ENCODE results near the gene OR51B4. TPM values are rescaled to one million over a fixed set of nuclear protein-coding genes. Genes with fewer than 3 reads are reported as not detected.

OR51B4 gene
- total and polyA plus RNA-seq, 2 donors (not counting 3 experiments of a cell fraction or from before 2014, with no cell fraction given), result 0.08 TPM; not detected in 1

DNA sequence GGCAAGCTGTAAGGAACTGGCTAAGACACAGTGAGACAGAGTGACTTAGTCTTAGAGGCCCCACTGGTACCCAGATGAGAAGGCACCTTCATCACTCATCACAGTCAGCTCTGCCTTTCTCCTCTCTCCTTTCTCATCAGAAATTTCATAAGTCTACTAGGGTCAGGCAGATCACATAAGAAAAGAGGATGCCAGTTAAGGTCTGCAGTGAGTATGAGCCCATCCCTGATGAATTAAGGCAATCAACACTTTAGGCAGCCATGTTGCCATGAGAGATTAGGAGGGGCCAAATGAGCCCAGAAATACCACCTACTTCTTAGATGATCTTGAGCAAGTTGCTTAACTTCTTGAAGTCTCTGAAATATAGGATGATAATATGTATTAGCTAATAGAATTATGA lies 20.1 kb downstream of the OR51B4 start:
- H3K9ac ChIP-seq (replicated peaks; ENCODE audit: extremely low read depth, insufficient read depth, low read length), result no peak overlapping the region
- H3K4me3 ChIP-seq (replicated peaks in 1 of 3; ENCODE audit: insufficient read depth in 1 of 3, low read depth in 1 of 3, low read length in 3 of 3), result no peak overlapping the region
- H3K27ac ChIP-seq (ENCODE audit: insufficient read depth, low read depth, low read length), result no peak overlapping the region
- no peak overlapping the region for H2AFZ ChIP-seq (ENCODE audit: low read depth, low read length)
- H4K20me1 ChIP-seq (replicated peaks; ENCODE audit: control insufficient read depth, extremely low read depth, insufficient read depth, low read length), result no peaks in the 10 kb centered on the region
- DNase-seq (ENCODE audit: low read depth, low spot score) (no peak), FAIRE-seq (no peak)
- no TSS peak for BruUV-seq (replicated peaks)
- ChIA-PET POLR2A (no interaction called here), CTCF (interaction anchor here (1.3 to 1.6 kb wide), 2 partner anchors 15 to 83 kb away, joined by 4 to 5 read pairs; no protein-coding TSS in a partner anchor)
- H3K9me1 ChIP-seq (replicated peaks; ENCODE audit: control insufficient read depth, extremely low read depth, insufficient read depth, low read length), result no peaks in the 10 kb centered on the region
- H3K4me1 ChIP-seq (ENCODE audit: control insufficient read depth, extremely low read depth, insufficient read depth, low read length), result peaks cover 11% of the 10 kb centered on the region
- intact Hi-C loops (cut with micrococcal nuclease) (no loop called here), dilution Hi-C loops (cut with MboI; ENCODE audit: extremely low pct_ligation_motif_present, low sequenced_read_pairs) (no loop called here)
- no peaks in the 10 kb centered on the region for H3K36me3 ChIP-seq (ENCODE audit: control insufficient read depth in 2 of 2, extremely low read depth in 1 of 2, insufficient read depth in 2 of 2, low read length in 2 of 2)
- no peaks in the 10 kb centered on the region for H3K79me2 ChIP-seq (ENCODE audit: control insufficient read depth, insufficient read depth, low read length)
- H3K27me3 ChIP-seq (ENCODE audit: control insufficient read depth in 2 of 2, insufficient read depth in 2 of 2, low read length in 2 of 2), result no peaks in the 10 kb centered on the region
- TF ChIP-seq GATA2 (IDR thresholded peaks at IDR 0.05; ENCODE audit: insufficient read depth, insufficient read length, low read depth, low read length) (no peak), EZH2 (IDR thresholded peaks at IDR 0.05; ENCODE audit: borderline replicate concordance, low read depth, low read length, severe bottlenecking) (no peak), JUN (IDR thresholded peaks at IDR 0.05; ENCODE audit: borderline replicate concordance, insufficient read depth, insufficient read length, low read depth) (no peak), POLR2A (IDR thresholded peaks at IDR 0.05; ENCODE audit: low read depth, low read length) (no peak), FOS (IDR thresholded peaks at IDR 0.05; ENCODE audit: borderline replicate concordance, insufficient read depth, low read length) (no peak), POLR2AphosphoS5 (IDR thresholded peaks at IDR 0.05; ENCODE audit: insufficient read depth, low read depth, low read length) (no peak), MYC (IDR thresholded peaks at IDR 0.05; ENCODE audit: low read depth, low read length) (no peak)
- TF ChIP-seq, protein P1, sequence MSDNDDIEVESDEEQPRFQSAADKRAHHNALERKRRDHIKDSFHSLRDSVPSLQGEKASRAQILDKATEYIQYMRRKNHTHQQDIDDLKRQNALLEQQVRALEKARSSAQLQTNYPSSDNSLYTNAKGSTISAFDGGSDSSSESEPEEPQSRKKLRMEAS (IDR thresholded peaks at IDR 0.05; ENCODE audit: insufficient read depth, insufficient read length), result no peak
- TF ChIP-seq, protein P2, sequence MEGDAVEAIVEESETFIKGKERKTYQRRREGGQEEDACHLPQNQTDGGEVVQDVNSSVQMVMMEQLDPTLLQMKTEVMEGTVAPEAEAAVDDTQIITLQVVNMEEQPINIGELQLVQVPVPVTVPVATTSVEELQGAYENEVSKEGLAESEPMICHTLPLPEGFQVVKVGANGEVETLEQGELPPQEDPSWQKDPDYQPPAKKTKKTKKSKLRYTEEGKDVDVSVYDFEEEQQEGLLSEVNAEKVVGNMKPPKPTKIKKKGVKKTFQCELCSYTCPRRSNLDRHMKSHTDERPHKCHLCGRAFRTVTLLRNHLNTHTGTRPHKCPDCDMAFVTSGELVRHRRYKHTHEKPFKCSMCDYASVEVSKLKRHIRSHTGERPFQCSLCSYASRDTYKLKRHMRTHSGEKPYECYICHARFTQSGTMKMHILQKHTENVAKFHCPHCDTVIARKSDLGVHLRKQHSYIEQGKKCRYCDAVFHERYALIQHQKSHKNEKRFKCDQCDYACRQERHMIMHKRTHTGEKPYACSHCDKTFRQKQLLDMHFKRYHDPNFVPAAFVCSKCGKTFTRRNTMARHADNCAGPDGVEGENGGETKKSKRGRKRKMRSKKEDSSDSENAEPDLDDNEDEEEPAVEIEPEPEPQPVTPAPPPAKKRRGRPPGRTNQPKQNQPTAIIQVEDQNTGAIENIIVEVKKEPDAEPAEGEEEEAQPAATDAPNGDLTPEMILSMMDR (IDR thresholded peaks at IDR 0.05; ENCODE audit: extremely low read depth in 1 of 2, insufficient read depth in 1 of 2, low read depth in 1 of 2, low read length in 2 of 2), result no peak
- H3K9me3 ChIP-seq (replicated peaks; ENCODE audit: control insufficient read depth, insufficient read depth, low read length), result no peaks in the 10 kb centered on the region
- no peak overlapping the region for H3K4me2 ChIP-seq (ENCODE audit: insufficient read depth, low read length)
